ENCODE data around the gene CYB5D1.

- TF ChIP-seq POLR2A (IDR thresholded peaks at IDR 0.05) = no peak
- TF ChIP-seq CTCF (IDR thresholded peaks at IDR 0.05) = no peak
- no peak for TF ChIP-seq POLR2AphosphoS5 (IDR thresholded peaks at IDR 0.05; ENCODE audit: insufficient read depth in 1 of 2, low read depth in 1 of 2)
Observed at GRCh38 chr17:7873051-7873450, 15.2 kb downstream of the CYB5D1 start.

All from vagina (tissue), 2 donors.